GM12874 (cell line): ENCODE results near the gene MAP2K6.

Source experiments
- TF ChIP-seq, protein P1 (sequence below): IDR thresholded peaks from 2 replicates; pipeline ENCODE4 v1.5.1; 2011; ENCODE audit warnings: low read depth, mild to moderate bottlenecking, control low read depth, low read length, moderate library complexity; ENCODE audit not compliant: insufficient read depth

MAP2K6 gene

DNA sequence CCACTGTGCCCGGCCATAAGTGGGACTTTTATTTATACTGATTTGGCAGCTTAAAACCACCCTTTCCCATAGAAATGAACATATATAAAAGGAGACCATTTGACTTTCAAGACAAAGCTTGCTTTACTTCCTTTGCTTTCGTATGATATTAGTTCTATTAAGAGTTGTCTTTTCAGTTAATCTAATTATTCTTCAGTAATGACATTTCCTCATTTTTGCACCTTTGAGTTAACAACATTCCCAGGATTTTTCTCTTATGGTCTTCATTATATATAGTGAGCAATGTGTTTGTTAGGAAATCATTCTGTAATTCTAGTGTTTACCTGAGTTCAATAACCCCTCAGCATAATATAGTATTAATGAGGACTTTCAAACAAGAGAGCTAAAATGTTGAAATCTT, 173.8 kb downstream of the MAP2K6 start:
- TF ChIP-seq, protein P1, sequence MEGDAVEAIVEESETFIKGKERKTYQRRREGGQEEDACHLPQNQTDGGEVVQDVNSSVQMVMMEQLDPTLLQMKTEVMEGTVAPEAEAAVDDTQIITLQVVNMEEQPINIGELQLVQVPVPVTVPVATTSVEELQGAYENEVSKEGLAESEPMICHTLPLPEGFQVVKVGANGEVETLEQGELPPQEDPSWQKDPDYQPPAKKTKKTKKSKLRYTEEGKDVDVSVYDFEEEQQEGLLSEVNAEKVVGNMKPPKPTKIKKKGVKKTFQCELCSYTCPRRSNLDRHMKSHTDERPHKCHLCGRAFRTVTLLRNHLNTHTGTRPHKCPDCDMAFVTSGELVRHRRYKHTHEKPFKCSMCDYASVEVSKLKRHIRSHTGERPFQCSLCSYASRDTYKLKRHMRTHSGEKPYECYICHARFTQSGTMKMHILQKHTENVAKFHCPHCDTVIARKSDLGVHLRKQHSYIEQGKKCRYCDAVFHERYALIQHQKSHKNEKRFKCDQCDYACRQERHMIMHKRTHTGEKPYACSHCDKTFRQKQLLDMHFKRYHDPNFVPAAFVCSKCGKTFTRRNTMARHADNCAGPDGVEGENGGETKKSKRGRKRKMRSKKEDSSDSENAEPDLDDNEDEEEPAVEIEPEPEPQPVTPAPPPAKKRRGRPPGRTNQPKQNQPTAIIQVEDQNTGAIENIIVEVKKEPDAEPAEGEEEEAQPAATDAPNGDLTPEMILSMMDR, result no peak

DNA sequence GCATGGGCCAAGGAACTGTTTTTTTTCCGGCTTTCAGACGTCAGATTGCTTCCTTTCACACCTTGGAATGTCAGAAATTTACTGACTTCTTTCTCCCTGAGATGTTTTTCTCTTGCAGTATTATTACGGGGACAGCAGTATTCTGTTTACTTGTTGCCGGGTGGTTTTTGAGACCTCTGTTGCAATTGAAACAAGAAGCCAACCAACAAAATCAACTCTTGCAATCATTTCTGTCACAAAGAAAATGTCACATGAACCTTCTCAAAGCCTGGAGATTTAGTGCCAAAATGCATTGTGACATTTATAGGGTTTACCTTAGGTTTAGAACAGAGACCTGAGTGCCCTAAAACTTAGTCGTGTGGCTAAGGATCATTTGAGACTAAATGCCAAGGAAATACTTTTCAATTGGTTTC, 174.3 kb downstream of the MAP2K6 start:
- TF ChIP-seq, protein P1, result no peak

DNA sequence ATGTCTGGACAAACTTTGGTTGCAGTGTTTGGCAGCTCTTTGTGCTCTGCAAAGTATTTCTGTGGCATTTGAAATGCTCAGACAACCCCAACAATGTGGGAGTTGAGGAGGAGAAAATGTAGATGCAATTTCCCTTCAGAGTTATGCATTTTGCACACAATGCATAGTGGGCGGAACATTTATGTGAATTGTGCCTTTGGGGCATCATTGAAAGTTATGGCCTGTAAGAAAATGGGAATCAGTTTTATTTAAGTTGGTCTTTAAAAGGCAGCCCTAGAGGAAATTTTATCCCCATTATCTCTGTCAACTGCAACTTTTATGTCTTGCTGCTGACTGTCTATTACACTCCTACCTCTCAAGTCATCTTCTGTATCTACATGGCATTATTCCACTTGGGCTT, 176.2 kb downstream of the MAP2K6 start:
- TF ChIP-seq, protein P1, result no peak

DNA sequence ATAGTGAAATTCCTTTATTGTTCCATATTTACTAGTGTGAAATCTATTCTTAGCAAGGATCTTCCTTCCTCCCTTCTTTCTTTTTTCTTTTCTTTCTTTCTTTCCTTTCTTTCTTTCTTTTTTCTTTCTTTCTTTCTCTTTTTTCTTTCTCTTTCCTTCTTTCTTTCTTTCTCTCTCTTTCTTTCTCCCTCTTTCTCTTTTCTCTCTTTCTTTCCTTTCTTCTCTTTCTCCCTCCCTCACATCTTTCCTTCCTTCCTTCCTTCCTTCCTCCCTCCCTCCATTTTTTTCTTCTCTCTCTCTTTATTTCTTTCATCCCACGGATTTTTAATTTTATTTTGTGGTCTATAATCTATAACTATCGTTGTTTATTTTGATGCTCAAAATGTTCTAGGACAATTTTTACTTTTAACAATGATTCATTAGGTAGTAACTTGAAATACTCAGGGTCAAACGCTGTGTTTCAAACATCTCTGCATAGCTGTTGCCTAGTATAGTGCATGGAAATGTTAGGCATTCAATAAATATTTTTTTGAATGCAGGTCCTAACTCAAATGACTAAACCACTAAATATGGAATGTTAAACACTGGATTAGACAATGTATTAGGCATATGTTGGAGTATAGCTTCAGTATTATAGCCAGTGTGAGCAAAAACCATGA, 178.3 kb downstream of the MAP2K6 start:
- TF ChIP-seq, protein P1, result no peak

DNA sequence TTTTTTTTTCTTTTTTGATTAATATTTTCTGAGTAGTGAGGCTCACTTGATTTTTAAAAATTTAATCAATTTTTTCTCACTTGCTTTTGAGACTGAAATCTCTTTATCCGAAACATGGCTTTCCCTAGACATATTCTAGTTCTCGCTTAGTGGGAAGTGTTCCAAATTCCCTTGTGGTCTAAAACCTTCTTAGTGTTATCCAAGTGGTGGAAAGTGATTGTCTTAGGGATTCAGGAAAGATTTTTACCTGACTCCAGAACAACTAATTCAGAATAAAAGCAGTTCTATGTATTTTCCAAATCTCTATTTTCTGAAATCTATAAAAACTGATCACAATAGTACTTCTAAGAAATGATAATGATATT, 178.8 kb downstream of the MAP2K6 start:
- TF ChIP-seq, protein P1, result no peak

DNA sequence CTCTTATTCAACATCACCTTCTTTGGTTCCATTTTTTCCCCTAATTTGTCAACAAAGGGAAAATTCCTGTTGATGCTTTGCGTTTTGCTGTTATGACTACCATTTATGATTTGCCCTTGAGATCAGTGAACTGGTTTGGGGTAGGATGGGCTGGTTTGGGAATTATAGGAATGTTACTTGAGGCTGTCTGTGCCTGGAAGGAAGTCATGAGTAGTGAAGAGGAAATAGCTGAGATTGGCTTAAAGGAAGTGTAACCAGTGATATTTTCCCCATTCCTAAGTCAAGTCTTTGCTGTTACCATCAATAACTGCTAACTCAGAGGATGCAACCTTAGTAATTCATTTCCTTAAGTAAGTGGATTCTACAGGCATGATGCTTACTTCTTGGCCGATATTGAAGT, 179.2 kb downstream of the MAP2K6 start:
- TF ChIP-seq, protein P1, result no peak

DNA sequence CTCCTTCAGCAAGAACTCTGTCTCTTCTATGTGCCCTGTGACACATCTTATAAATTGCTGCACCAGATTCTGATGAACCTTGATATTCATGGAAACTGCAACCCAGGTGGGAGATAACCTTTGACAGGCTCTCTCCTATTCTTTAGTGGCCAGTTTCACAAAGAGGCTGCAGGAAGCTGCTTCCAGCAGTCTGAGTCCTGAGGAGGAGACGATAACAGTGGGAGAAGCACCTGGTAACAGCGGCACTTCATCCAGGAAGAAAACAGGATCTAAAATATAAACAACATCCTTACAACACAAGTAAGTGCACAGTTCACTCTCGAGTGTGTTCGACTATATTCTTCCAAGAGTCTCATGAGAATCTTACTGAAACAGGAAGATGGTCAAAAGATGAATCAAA, 180.1 kb downstream of the MAP2K6 start:
- TF ChIP-seq, protein P1, result no peak

DNA sequence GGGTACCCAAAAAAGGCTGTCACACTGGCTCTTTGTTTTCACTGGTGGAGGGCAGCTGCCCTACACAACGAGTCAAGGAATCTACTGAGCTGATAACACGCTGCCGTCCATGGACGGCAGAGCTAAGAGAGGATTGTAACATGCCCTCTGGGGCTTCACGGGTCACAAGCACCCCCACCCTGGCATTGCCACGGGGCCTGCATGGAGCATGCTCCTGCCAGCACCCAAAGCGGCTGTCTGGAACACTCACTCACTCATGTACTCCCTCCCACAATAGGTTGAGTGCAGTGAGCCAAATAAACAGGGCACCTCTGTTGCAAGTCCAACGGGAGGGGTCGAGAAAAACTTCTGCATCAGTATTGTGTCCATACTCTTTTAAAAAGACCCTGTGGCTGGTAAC, 181.6 kb downstream of the MAP2K6 start:
- TF ChIP-seq, protein P1, result no peak
